HG03139 (cell line): ENCODE data around the gene FEZF1.
"Not testable (repeated sequence)": the region's sequence is repeated elsewhere in the genome, so short reads cannot be mapped to it uniquely, and the experiment has no call there.

Experiments used
- ATAC-seq: cut with Tn5 transposase; IDR thresholded peaks from one replicate; pipeline ENCODE4 v1.9.1; 2021; ENCODE audit not compliant: unreplicated experiment

The FEZF1 gene

DNA sequence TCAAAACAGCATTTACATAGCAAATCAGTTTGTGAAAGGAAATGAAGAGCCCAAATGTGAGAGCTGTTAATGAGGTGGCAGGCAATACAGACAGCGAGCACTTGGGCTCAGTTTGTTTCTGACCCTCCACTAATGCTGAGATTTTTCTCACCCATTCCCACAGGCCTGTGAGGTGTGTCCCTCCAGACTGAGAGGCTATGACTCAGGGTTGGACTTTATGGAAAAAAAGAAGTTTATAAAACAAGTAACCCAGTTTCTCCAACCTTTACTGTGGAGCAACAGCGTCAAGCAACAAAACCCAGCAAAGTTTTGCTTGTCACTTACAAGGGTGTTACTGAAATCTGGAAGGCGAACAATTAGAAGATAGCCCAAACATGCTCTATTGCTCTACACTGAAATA is 4.9 kb upstream of the FEZF1 start:
- no peak for ATAC-seq

DNA sequence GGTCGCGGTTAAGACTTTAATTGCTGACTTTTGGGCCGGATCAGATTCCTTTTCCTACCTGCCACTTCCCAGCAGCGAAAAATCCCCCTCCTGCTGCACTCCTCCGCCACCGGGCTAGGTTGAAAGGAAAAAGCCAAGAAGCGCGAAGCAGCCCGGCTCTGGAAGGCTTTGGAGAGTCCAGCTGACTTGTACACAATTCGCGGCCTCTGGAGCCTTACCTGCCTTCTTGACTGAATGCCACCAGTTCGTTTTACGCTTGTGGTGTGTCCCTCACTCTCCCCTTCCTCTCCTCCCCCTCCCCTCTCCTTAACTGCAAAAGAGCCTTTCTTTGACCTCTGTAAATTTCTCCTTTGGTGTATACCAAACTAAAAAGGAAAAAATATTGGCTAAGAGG is 2.7 kb upstream of the FEZF1 start:
- ATAC-seq = no peak

DNA sequence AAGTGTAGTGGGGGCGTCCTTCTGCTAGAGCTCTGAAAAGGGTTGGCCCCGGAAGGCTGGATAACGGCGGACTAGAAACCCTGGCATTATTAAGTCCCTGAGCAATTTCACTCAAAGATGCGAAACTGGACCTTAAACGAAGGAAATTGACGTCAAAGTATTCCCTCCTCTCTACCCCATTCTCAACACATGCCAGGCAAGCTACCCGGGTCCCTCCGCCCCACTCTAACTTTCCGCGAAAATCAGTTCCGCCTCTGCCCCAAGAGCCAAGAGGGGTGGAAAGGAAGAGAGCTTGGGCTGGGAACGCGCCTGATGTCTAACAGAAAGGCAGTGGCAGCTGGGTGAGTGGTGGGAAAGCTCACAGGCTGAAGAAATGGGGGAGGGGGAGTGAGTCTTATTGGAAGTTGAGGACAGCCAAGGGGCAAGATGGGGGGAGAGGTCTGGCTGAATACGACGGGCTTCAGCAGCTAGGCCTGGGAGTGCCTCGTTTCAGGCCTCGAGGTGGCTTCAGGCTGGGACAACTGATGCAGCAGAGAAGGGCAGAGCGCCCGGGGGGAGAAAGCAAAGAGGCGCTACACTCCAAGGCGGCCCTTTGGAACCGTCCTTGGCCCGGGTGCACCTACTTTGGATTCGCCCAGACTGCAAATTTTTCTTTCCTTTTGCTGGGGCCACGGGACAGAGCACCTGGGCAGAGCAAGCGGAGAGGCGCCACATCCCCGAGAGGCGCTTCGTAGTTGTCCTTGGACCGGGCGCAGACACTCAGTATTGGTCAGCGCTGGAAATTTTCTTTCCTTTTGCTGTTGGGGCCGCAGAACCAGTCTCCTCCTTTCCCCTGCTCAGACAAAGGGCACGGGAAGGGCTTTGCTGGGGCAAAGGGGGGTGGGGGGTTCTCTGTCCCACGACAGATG is 2.0 kb upstream of the FEZF1 start:
- ATAC-seq = no peak

DNA sequence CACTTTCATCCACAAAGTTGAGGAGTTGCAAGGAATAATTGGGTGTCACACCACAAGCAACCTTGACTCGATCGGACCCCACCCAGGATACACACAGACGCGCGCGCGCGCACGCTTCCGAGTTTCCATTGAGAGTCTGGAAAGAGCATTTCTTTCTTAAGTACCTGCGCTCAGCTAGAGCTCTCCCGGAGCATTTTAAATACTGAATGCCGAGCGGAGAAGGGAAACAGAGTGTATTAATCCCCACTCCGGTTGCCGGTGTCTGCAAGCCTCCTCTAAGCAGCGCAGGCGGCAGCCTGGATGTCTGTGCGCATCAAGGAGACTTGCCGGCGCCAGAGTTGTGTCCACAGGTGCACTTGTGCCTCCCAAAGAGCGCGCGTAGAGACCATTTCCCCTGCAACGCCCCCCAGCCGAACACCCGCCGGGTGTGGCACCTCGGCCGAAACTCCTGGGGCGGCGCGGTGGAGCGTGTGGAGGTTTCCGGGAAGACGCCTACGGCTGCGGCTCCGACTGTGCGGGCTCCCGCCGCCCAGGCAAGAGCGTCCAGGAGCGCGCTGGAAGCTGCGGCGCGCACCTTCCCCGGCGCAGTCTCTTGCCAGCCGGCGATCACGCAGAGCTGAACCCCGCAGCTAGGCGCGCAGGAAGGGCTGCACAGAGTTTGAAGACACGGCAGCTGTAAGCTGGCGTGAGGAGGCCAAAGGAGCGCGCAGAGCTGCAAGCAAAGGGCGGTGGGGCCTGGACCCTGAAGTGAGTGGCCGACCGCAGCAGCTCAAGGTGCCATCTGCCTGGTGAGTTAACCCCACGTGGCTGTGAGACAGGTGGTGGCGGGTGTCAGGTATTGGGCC is 1.1 kb upstream of the FEZF1 start:
- ATAC-seq = no peak

DNA sequence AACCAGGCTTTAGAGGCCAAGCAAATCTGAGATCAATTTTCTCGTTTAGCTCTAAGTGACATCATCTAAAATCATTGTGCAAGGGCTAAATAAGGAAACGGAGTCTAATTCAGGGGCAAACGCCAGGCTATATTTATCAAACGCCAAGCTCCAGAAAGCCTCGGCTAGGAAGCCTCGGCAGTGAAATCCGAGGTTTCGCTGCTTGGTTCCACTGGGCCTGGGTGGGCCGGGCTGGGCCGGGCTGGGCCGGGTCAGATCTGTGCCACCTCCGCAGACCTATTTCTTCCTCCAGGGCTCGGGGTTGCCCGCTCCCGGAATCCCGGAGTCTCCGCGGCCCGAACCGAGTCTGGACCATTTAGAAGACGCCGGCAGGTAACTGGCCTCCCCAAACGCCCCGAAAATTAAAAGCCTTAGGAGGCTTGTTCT is 459 bp upstream of the FEZF1 start:
- no peak for ATAC-seq

DNA sequence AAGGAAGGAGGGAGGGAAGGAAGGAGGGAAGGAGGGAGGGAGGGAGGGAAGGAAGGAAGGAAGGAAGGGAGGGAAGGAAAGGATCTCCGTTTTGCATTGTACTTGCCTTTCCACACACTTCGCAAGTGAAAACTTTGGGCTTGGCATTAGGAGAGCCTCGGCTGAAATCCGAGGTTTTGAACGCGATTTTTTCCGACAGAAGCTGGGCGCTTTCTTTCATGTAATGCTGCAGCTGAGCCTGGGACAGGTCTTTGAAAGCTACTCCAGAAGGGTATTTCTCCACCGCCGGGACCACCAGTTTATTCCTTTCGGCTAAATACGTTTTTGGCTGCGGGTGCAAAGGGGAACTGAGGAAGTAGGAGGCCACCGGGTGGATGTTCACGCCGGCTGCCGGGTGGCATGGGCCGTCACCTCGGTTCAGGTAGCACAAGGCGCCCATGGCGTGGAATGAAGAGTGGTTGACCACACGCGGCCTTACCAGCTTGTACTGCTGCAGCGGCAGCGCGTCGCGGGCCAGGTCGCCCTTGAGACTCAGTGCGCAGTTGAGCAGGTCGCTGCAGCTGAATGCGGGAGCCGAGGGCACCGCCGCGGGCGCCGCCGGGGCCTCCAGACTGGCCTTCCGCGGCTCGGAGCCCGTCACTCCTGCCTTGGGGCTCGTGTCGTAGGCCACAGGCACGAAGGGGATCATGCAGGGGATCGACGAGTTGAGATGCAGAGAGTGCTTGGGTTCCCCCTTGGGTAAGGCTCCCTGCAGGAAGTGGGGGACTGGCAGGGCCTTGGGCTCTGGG is 825 bp downstream of the FEZF1 start:
- no peak for ATAC-seq

DNA sequence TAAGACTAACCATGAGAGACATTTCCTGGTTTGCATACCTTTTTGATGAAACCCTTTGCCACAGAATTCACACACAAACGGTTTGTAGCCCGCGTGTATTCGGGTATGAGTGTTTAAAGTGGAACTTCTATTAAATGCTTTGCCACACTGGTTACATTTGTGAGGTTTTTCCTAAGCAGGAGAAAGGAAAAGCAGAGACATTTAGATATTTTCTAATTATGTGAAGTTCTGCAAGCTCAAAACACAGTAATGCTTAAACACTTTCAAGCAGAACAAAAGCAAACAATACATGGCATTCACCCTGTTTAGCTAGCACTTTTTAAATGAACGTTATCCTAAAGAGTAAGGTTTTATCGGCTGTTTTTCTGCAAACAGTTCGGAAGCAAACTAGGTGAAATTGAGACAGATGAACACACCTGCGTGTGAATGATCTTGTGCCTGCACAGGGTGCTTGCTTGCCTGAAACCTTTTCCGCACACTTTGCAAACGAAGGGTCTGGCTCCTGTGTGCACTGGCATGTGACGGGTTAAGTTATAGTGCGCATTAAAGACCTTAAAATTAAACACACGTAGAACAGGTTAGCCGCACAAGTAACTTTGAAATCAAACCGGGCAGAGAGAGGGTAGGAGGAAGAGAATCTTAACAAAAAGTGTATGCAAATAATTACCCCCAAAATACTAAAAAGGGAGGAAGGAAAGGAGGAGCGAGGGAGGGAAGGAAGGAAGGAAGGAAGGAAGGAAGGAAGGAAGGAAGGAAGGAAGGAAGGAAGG is 1.6 kb downstream of the FEZF1 start:
- no peak for ATAC-seq

DNA sequence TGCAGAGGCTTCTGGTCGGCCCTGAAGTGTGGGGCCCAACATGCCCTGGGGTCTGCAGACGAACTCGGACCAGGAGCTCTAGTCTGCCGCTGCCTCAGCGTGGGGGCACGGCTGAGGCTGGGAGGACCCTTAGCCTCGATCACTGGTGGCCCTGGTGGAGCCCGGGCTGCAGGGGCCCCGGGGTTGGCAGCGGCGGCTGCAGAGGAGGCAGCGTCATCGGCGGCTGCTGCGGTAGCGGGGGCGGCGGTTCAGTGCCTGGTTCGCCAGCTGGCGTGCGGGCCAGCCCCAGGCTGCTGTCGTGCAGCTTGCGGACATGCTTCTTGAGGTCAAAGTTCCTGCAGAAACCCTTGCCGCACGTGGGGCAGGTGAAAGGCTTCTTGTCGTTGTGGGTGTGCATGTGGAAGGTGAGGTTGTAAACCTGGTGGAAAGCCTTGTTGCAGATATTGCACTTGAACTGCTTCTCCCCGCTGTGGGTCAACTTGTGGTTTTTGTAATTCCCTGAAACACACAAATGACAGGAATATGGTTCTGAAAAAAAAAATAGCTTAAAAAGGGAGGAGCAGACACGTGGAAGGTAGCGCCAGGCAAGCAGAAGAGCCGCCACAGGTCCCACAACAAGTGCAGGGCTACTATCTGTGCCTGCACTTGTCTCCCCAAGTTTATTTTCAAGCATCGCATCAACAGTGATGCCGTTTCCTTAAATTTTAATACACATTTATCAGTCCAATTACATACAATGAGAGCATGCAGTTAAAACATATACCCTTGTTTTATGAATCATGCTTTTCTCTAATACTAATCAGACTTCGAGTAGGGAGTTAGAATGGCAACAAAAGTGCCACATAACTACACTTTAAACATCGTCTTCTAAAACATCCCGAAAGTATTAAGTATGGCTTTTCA is 2.4 kb downstream of the FEZF1 start:
- ATAC-seq = no peak

DNA sequence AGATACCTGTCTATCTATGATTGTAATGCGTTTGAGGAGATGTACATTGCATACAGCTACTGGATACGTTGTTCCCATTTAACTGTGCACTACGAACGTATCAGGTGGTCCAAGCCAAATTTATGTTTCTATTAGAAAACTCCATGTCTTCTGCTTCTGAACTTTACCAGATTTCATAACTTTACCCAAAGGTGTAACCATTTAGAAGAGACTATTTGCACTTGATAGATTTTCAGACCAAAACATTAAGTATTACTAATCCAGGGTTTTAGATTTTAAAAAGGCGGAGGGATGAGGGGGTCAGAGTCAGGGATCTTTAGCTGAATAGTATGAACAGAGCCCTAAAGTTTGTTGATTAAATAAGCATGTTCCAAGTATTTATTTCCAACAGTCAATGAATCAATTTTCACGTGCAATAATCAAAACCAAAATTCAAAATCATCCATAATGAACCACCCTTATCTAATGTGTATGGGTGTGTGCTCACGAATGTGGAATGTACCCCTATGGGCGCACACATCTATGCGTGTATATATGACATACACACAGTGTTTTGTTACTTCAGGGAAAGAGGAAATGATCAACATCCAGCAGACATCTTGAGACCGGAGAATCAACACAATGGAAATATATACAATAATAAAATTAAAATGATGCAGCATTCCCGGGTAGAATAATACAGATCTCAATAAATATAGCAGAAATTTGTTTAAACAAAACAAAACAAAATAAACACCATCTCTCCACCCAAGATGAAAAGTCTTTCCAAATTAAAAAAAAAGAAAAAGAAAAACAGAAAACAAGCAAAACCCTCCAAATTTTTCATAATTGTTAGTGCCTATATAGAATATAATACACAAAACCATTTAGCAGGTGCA is 3.4 kb downstream of the FEZF1 start:
- ATAC-seq = no peak

DNA sequence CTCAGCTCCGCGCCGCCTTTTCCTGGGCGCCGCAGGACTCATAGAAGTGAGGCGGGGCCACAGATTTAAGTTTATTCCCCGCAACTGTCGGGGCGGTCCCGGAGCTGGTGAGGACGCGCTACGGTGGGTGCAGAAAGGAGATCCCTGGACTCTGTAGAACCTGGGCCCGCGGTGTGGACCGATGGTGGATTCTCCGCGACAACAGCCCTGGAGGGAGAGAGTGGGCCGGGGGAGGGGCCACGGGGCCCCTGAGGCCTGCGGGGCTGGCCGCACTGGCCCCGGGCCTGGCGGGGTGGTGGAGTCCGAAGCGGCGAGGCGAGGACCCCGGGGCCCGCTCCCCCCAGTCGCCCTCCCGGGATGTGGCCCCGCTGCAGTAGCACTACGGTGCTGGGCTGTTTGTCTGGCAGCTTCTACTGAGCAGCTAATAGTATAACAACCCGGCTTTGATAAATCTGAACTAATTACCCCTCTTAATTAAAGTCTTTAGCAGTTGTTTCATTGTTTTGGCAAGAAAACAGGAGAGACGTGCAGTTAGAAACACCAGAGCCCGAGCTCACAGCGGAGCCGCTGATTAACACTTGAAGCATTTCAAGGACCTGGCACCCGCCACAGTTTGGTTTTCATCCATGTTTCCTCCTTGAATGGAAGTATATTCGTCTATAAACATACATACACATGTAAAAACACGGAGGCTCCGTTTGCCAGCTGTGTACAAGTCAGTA is 4.2 kb downstream of the FEZF1 start:
- no peak for ATAC-seq

DNA sequence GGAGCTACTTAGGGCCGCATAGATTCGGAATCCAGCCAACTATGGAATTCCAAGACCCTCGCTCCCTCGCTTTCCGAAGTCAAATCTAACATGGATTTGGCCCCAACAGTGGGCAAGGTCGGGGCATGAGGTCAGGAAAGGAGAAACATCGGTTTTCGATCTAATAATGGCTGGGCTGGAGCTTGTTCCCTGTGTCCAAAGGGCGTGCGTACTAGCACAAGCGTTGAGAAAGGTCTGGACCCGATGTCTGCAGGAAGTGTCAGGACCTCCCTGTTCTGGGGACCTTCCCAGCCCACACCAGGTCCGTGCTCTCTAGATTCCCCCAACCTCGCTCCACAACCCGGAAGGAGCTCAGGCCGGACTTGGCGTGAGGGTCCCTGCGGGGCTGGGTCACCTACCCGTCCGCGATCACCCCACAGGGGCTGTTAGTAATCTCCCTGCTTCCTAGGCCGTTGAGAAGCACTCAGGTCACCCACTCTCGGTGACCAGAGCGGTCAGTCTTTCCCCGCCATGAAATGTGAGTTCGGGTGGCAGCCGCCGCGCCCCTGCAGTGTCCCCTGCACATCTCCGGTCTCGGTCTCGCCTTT is 4.8 kb downstream of the FEZF1 start:
- no peak for ATAC-seq

DNA sequence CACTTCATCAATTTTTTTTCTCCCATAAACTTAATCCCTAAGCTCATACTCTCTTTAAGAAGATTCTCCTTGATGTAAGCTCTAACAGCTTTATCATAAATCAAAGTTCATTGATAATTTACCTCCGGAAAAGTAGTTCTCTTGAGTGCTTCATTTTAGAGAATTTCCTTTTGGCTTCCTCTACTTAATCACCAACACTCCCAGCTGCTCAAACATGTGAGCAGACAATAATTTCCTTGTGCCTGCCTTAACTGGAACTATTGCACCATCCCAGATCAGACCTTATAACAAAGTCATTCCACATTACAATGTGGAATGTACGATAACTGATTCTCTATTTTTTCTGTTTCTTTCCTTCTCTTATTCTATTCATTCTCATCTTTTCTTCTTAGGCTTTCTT is 5.9 kb downstream of the FEZF1 start:
- ATAC-seq = no peak

DNA sequence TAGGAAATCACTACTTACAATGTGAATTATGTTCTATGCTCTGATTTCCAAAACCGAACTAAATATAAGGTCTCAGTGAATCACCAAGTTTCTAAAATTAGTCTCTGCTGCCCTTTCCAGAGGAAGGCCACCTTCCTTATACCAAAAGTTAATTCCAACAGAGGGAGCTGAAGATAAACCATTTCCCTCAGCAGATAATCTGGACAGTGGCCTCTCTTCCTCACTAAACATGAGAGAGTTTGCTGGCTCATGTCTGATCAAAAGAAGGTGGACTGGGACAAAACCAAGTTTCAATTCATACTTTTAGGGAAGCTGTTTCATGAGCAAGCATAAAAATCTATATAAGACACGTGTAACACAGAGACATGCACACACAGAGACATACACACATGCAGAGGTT is 6.4 kb downstream of the FEZF1 start:
- no peak for ATAC-seq

DNA sequence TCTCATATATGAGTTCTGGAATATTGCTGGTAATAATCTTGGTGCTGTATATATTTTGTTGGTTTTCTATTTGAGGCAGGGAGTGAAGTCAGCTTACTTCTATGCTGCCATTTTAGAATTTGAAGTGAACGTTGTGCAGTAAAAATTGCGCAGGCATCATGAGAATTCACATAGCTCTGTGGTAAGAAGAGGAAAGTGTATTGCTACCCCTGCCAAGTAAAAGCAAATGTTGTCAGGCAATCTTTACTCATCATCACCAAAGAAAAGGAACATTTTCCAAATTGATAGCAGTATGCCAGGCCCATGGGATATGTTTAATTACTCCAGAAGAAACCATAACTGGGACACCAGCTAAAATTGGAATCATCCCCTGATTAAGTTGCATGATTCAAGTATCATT is 13.4 kb downstream of the FEZF1 start:
- no peak for ATAC-seq

DNA sequence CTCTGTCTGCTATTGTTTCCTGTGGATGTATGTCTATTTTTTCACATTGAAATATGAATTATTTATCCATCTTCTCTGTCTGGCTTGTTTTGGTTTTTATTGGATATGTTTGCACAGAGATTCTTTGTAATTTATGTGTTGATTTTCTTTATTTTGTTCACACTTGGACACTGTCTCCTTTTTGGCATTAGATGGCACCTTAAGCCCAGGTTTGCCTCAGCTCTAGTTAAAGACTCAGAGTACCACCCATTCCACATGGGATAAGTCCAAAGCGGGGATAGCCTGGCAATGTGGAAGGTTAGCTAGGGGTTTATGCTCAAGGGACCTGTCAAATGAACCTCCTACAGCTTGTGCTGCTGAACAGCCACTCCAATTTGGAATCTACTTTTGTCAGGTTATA is 14.1 kb downstream of the FEZF1 start:
- no peak for ATAC-seq

DNA sequence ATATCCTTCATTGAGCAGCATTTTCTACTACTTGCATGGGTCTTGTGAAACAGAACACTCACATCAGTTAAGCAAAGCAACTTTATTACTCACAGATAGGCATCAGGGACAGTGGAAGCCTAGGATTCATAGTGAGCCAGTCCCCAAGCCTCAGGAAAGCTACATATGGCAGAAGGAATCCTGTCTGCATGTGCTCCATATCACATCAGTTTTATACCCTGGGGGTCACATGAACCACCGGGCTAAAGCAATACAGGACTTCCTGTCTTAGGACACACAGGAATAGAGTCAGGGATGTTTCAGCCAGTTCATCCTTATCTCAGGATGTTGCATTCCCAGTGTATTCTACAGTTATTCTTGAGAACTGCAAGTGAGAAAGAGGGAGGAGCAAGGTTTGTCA is 15.1 kb downstream of the FEZF1 start:
- no peak for ATAC-seq

DNA sequence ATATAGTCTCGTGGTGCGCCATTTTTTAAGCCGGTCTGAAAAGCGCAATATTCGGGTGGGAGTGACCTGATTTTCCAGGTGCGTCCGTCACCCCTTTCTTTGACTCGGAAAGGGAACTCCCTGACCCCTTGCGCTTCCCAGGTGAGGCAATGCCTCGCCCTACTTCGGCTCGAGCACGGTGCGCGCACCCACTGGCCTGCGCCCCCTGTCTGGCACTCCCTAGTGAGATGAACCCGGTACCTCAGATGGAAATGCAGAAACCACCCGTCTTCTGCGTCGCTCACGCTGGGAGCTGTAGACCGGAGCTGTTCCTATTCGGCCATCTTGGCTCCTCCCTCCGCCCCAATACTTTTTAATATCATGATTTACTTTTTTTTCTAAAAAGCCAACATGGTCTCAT is 19.9 kb downstream of the FEZF1 start:
- not testable (repeated sequence) for ATAC-seq

DNA sequence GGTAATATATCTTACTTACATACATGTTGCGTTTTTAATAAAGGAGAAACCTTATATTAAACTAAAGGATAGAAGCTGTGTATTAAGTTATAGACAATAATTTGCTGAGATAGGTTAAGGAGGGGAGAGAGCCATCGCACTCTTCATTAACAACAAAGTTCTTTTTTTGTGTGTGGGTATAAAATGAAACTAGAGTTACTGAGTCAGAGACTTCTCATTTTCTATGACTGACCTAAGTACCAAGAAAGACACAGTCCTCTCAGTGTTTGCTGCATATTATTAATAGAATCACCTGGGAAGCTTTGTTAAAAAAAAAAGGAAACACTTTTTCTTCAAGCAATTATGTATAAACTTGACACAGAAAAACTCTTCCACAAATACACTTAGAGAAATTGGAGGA is 31.4 kb downstream of the FEZF1 start:
- ATAC-seq = no peak
